ENCODE measurements around the gene DOCK3. TPM values are rescaled to one million over a fixed set of nuclear protein-coding genes. Genes with fewer than 3 reads are reported as not detected.

Gene DOCK3
- total and polyA plus RNA-seq, 10 donors: 0.08 to 2.1 (median 0.44) TPM

DNA sequence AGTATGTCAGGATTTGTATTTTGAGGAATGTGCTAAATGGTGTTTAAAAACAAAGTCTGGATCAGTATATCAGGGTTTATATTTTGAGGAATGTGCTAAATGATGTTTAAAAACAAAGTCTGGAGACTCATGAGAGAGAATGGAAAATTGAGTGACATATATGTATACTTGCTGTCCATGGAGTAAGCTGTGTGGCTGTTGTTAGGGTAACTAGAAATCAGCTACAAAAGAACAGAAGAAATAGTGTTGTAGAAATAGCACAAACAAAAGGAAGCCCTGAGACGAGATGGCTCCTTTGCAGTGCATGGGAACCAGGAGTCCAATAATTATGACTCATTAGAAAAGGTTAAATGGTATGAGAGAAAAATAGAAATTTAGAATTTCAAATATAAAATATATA is 427.7 kb downstream of the DOCK3 start:
- no peak overlapping the region for H3K4me3 ChIP-seq
- 56 to 71% (median 61%) methylated on average over 1 of the region's 1 CpG for WGBS, 5 donors
- peaks cover 0 to 28% (median 0%) of the 10 kb centered on the region in 7 donors for H3K27me3 ChIP-seq (replicated peaks in 1 of 7)
- peaks cover 0 to 7% (median 0%) of the 10 kb centered on the region in 8 donors for H3K9me3 ChIP-seq
- H3K36me3 ChIP-seq: no peaks in the 10 kb centered on the region
- intact Hi-C loops (cut with DNase I; ENCODE audit: low total_unique reads): no loop called here
- DNase-seq: no peak
- TF ChIP-seq POLR2A (IDR thresholded peaks at IDR 0.05) (no peak), POLR2AphosphoS5 (IDR thresholded peaks at IDR 0.05) (no peak)
- TF ChIP-seq, protein P1, sequence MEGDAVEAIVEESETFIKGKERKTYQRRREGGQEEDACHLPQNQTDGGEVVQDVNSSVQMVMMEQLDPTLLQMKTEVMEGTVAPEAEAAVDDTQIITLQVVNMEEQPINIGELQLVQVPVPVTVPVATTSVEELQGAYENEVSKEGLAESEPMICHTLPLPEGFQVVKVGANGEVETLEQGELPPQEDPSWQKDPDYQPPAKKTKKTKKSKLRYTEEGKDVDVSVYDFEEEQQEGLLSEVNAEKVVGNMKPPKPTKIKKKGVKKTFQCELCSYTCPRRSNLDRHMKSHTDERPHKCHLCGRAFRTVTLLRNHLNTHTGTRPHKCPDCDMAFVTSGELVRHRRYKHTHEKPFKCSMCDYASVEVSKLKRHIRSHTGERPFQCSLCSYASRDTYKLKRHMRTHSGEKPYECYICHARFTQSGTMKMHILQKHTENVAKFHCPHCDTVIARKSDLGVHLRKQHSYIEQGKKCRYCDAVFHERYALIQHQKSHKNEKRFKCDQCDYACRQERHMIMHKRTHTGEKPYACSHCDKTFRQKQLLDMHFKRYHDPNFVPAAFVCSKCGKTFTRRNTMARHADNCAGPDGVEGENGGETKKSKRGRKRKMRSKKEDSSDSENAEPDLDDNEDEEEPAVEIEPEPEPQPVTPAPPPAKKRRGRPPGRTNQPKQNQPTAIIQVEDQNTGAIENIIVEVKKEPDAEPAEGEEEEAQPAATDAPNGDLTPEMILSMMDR (IDR thresholded peaks at IDR 0.05 in 8 of 11, conservative IDR thresholded peaks at IDR 0.05 in 3 of 11): no peak
- no peaks in the 10 kb centered on the region for H3K4me1 ChIP-seq
- no peak overlapping the region for H3K27ac ChIP-seq

DNA sequence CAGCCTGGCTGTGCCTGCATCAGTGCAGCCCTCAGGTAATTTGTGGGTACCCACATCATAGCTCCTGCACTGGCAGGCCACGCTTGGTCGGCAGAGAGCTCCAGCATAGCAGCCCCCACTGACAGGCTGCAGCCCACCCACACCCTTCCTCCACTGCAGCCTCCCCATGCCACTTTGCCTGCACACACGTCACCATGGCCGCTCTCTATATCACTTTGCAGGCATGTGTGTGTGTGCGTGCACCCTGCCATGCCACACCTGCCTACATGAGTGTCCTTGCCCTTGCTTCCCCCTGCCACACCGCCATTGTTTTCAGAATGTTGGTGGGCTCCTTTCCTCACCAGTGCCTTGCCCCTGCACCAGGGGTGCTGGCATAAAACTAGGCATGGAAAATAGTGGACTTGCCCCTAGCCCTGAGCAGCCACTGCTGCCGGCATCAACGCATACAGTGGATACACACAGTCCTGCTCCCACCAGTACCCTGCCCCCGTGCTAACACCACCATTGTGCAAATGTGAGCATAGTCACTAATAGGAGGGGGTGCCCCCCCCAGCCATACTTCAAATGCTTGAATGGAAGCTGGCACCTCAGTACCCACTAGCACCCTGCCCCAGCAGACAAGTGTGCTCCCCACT is 431.6 kb downstream of the DOCK3 start:
- Histone ChIP-seq H3K36me3 (no peaks in the 10 kb centered on the region), H3K4me3 (no peak overlapping the region), H3K9me3 (peaks cover 0 to 32% (median 13%) of the 10 kb centered on the region in 8 donors), H3K27me3 (replicated peaks in 1 of 7) (peaks cover 0 to 21% (median 0%) of the 10 kb centered on the region in 7 donors), H3K27ac (no peak overlapping the region), H3K4me1 (no peaks in the 10 kb centered on the region)
- DNase-seq: no peak
- intact Hi-C loops (cut with DNase I; ENCODE audit: low total_unique reads): no loop called here
- 92 to 99% (median 95%) methylated on average over 9 of the region's 9 CpGs for WGBS, 5 donors
- TF ChIP-seq, protein P1 (IDR thresholded peaks at IDR 0.05 in 8 of 11, conservative IDR thresholded peaks at IDR 0.05 in 3 of 11): no peak
- no peak for TF ChIP-seq POLR2A (IDR thresholded peaks at IDR 0.05)
- no peak for TF ChIP-seq POLR2AphosphoS5 (IDR thresholded peaks at IDR 0.05)

DNA sequence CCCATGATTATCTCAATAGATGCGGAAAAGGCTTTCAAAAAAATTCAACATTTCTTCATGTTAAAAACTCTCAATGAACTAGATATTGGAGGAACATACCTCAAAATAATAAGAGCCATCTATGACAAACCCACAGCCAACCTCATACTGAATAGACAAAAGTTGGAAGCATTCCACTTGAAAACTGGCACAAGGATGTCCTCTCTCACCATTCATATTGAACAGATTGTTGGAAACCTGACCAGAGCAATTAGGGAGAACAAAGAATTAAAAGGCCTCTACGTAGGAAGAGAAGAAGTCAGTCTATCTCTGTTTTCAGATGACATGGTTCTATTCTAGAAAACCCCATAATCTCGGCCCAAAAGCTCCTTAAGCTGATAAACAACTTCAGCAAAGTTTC is 435.9 kb downstream of the DOCK3 start:
- TF ChIP-seq, protein P1 (IDR thresholded peaks at IDR 0.05 in 8 of 11, conservative IDR thresholded peaks at IDR 0.05 in 3 of 11): no peak
- no peak for TF ChIP-seq POLR2A (IDR thresholded peaks at IDR 0.05)
- no peak for TF ChIP-seq POLR2AphosphoS5 (IDR thresholded peaks at IDR 0.05)
- intact Hi-C loops (cut with DNase I; ENCODE audit: low total_unique reads): no loop called here
- Histone ChIP-seq H3K9me3 (peaks cover 0 to 41% (median 13%) of the 10 kb centered on the region in 8 donors), H3K27me3 (replicated peaks in 1 of 7) (peaks cover 0 to 9% (median 0%) of the 10 kb centered on the region in 7 donors), H3K36me3 (no peaks in the 10 kb centered on the region), H3K4me1 (no peaks in the 10 kb centered on the region), H3K4me3 (no peak overlapping the region), H3K27ac (no peak overlapping the region)
- DNase-seq: no peak
- 73 to 85% (median 79%) methylated on average over 3 of the region's 3 CpGs for WGBS, 5 donors

DNA sequence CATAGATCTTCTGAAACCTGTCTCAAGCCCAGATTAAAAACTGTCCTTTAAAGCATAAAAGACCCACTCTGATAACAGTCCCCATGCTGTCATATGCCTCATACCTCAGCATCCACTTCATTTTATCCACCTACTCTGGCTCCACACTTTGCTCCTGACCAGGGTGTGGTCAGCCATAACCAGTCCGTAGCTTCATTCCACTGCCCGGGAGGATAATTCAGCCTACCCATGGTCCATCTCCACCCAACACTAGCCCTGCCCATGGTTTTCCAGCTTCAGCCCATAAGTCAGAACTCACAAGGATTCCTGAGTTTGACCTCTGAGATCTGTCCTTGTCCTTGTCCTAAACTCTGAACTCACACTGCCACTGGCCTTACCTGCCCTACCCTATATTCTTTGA is 448.2 kb downstream of the DOCK3 start:
- 88 to 92% (median 90%) methylated on average over 2 of the region's 2 CpGs for WGBS, 5 donors
- Histone ChIP-seq H3K36me3 (no peaks in the 10 kb centered on the region), H3K4me1 (no peaks in the 10 kb centered on the region), H3K9me3 (peaks cover 0 to 22% (median 7%) of the 10 kb centered on the region in 8 donors), H3K27ac (no peak overlapping the region), H3K4me3 (no peak overlapping the region), H3K27me3 (replicated peaks in 1 of 7) (peaks cover 0 to 6% (median 0%) of the 10 kb centered on the region in 7 donors)
- no peak for DNase-seq
- TF ChIP-seq POLR2AphosphoS5 (IDR thresholded peaks at IDR 0.05) (no peak), POLR2A (IDR thresholded peaks at IDR 0.05) (no peak)
- TF ChIP-seq, protein P1 (IDR thresholded peaks at IDR 0.05 in 8 of 11, conservative IDR thresholded peaks at IDR 0.05 in 3 of 11): no peak
- intact Hi-C loops (cut with DNase I; ENCODE audit: low total_unique reads): no loop called here

Measured in spleen (tissue), 11 donors.